ENCODE data around the gene TMEM121.

- TF ChIP-seq TOX (CRISPR knock-in tag; IDR thresholded peaks at IDR 0.05; ENCODE audit: borderline replicate concordance) = no peak
- TF ChIP-seq, protein P1, sequence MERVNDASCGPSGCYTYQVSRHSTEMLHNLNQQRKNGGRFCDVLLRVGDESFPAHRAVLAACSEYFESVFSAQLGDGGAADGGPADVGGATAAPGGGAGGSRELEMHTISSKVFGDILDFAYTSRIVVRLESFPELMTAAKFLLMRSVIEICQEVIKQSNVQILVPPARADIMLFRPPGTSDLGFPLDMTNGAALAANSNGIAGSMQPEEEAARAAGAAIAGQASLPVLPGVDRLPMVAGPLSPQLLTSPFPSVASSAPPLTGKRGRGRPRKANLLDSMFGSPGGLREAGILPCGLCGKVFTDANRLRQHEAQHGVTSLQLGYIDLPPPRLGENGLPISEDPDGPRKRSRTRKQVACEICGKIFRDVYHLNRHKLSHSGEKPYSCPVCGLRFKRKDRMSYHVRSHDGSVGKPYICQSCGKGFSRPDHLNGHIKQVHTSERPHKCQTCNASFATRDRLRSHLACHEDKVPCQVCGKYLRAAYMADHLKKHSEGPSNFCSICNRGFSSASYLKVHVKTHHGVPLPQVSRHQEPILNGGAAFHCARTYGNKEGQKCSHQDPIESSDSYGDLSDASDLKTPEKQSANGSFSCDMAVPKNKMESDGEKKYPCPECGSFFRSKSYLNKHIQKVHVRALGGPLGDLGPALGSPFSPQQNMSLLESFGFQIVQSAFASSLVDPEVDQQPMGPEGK (CRISPR knock-in tag; IDR thresholded peaks at IDR 0.05; ENCODE audit: borderline replicate concordance) = no peak
- TF ChIP-seq CREB5 (CRISPR knock-in tag; IDR thresholded peaks at IDR 0.05; ENCODE audit: low read depth) = no peak
Observed at GRCh38 chr14:105491366-105491973, 34.9 kb upstream of the TMEM121 start.
